Stomach smooth muscle (tissue), 2 donors: ENCODE measurements around the gene COL9A2.

Experiments
- H3K27ac ChIP-seq: one replicate; pipeline ENCODE4 v1.7.0; 2013; ENCODE audit warnings: mild to moderate bottlenecking, low read length, inconsistent platforms
- H3K27me3 ChIP-seq, 2 donors: one replicate each; pipeline ENCODE4 v1.7.0; 2013; ENCODE audit warnings: low read length in 2 of 2; ENCODE audit not compliant: insufficient read depth in 2 of 2, control insufficient read depth in 1 of 2
- H3K36me3 ChIP-seq, 2 donors: one replicate each; pipeline ENCODE4 v1.7.0; 2013; ENCODE audit warnings: low read length in 2 of 2; ENCODE audit not compliant: control insufficient read depth in 2 of 2, insufficient read depth in 2 of 2
- H3K4me1 ChIP-seq: one replicate; pipeline ENCODE4 v1.7.0; 2013; ENCODE audit warnings: low read length; ENCODE audit not compliant: control insufficient read depth, insufficient read depth
- H3K4me3 ChIP-seq, 2 donors: one replicate each; pipeline ENCODE4 v1.7.0; 2013; ENCODE audit warnings: low read length in 2 of 2
- H3K9ac ChIP-seq, 2 donors: one replicate each; pipeline ENCODE4 v1.7.0; 2013; ENCODE audit warnings: low read length in 2 of 2, mild to moderate bottlenecking in 1 of 2
- H3K9me3 ChIP-seq, 2 donors: one replicate each; pipeline ENCODE4 v1.7.0; 2013; ENCODE audit warnings: low read length in 2 of 2; ENCODE audit not compliant: control insufficient read depth in 2 of 2
- donor health status: healthy.
- donor health status: Pancreatic carcinoma.

Gene COL9A2

GRCh38 chr1:40257688-40258444 lies 59.2 kb downstream of the COL9A2 start, which contains the start of gene ZMPSTE24:
TSS of gene ZMPSTE24 (plus strand) at chr1:40258236. CDS start at chr1:40258272, 36 bp downstream.
- peak within 1 kb of the TSS; percentile 95 to 99 for H3K4me3 ChIP-seq
- peaks cover 15% of the 10 kb centered on the region for H3K4me1 ChIP-seq
- H3K9me3 ChIP-seq = no peaks in the 10 kb centered on the region
- peak within 1 kb of the TSS; percentile 97 for H3K27ac ChIP-seq
- peaks cover 6 to 10% of the 10 kb centered on the region in 2 donors for H3K36me3 ChIP-seq
- peak within 1 kb of the TSS; percentile 99 to 100 for H3K9ac ChIP-seq
- no peaks in the 10 kb centered on the region for H3K27me3 ChIP-seq

- no peaks in the 10 kb centered on the region for H3K27me3 ChIP-seq
- peak overlapping the region; percentile 97 for H3K27ac ChIP-seq
- H3K4me3 ChIP-seq = peak overlapping the region; percentile 95 to 99
- H3K36me3 ChIP-seq = peaks cover 6 to 7% of the 10 kb centered on the region in 2 donors
- H3K9ac ChIP-seq = peak overlapping the region; percentile 99 to 100
- no peaks in the 10 kb centered on the region for H3K9me3 ChIP-seq
- peaks cover 15% of the 10 kb centered on the region for H3K4me1 ChIP-seq
Observed at GRCh38 chr1:40257313-40257687, 59.8 kb downstream of the COL9A2 start.

- Histone ChIP-seq H3K4me1 (peaks cover 15% of the 10 kb centered on the region), H3K36me3 (peaks cover 6 to 7% of the 10 kb centered on the region in 2 donors), H3K9me3 (no peaks in the 10 kb centered on the region), H3K9ac (peak overlapping the region; percentile 99 to 100), H3K27me3 (no peaks in the 10 kb centered on the region), H3K27ac (peak overlapping the region; percentile 97), H3K4me3 (peak overlapping the region; percentile 95 to 99)
Observed at GRCh38 chr1:40256401-40257084, 60.5 kb downstream of the COL9A2 start.

GRCh38 chr1:40255231-40255630 lies 61.9 kb downstream of the COL9A2 start:
- H3K9ac ChIP-seq = no peak overlapping the region
- H3K27me3 ChIP-seq = no peaks in the 10 kb centered on the region
- no peaks in the 10 kb centered on the region for H3K9me3 ChIP-seq
- H3K4me3 ChIP-seq = no peak overlapping the region
- peaks cover 12% of the 10 kb centered on the region for H3K4me1 ChIP-seq
- H3K36me3 ChIP-seq = peaks cover 0 to 2% of the 10 kb centered on the region in 2 donors
- H3K27ac ChIP-seq = no peak overlapping the region

GRCh38 chr1:40252601-40253000 lies 64.5 kb downstream of the COL9A2 start:
- no peak overlapping the region for H3K27ac ChIP-seq
- no peaks in the 10 kb centered on the region for H3K36me3 ChIP-seq
- no peaks in the 10 kb centered on the region for H3K4me1 ChIP-seq
- no peaks in the 10 kb centered on the region for H3K9me3 ChIP-seq
- no peaks in the 10 kb centered on the region for H3K27me3 ChIP-seq
- no peak overlapping the region for H3K9ac ChIP-seq
- no peak overlapping the region for H3K4me3 ChIP-seq

GRCh38 chr1:40251456-40251855 lies 65.6 kb downstream of the COL9A2 start:
- no peaks in the 10 kb centered on the region for H3K36me3 ChIP-seq
- H3K27ac ChIP-seq = no peak overlapping the region
- no peaks in the 10 kb centered on the region for H3K4me1 ChIP-seq
- no peaks in the 10 kb centered on the region for H3K27me3 ChIP-seq
- no peak overlapping the region for H3K4me3 ChIP-seq
- no peaks in the 10 kb centered on the region for H3K9me3 ChIP-seq
- H3K9ac ChIP-seq = no peak overlapping the region
